WTC11 (cell line): ENCODE measurements around the gene ARSH. TPM values are rescaled to one million over a fixed set of nuclear protein-coding genes. Genes with fewer than 3 reads are reported as not detected.

Experiments
- ATAC-seq: fragments of 200-7000 bp; cut with Tn5 transposase; 2 replicates; pipeline ENCODE4 v1.10.0; 2021; ENCODE audit warnings: mild to moderate bottlenecking, moderate library complexity
- CTCF ChIA-PET: fragments of 300-600 bp; sonication (Branson Sonifier 250); formaldehyde crosslinking; loops from one replicate; lab custom pipeline; 2021; ENCODE audit warnings: antibody characterized with exemption; lab: Charles Lee
- POLR2A ChIA-PET: fragments of 350-600 bp; sonication (Branson Sonifier 250); formaldehyde crosslinking; loops from one replicate; lab custom pipeline; 2021; ENCODE audit warnings: antibody characterized with exemption; lab: Charles Lee
- DNase-seq: peaks from one replicate; pipeline ENCODE4 v3.0.0; 2021; ENCODE audit warnings: low spot score
- H3K27ac Mint-ChIP-seq: 2 replicates; pipeline ENCODE4 v1.8.0; 2021; ENCODE audit warnings: mixed read lengths
- H3K27me3 Mint-ChIP-seq: 2 replicates; pipeline ENCODE4 v1.8.0; 2021; ENCODE audit warnings: low read depth, mild to moderate bottlenecking, moderate library complexity, mixed read lengths
- H3K36me3 Mint-ChIP-seq: 2 replicates; pipeline ENCODE4 v1.8.0; 2021; ENCODE audit warnings: mixed read lengths
- H3K4me1 Mint-ChIP-seq: 2 replicates; pipeline ENCODE4 v1.8.0; 2022; ENCODE audit warnings: mixed read lengths
- H3K4me3 Mint-ChIP-seq: 2 replicates; pipeline ENCODE4 v1.8.0; 2021; ENCODE audit warnings: mild to moderate bottlenecking, moderate library complexity, mixed read lengths
- H3K9me3 Mint-ChIP-seq: 2 replicates; pipeline ENCODE4 v1.8.0; 2021; ENCODE audit warnings: mixed read lengths
- ATF1 ChIP-seq: sonication (generic); formaldehyde crosslinking; IDR thresholded peaks from 2 replicates; pipeline ENCODE4 v1.8.1; 2023; ENCODE audit warnings: mild to moderate bottlenecking, moderate library complexity, missing genetic modification reagents
- CREM ChIP-seq: sonication (generic); formaldehyde crosslinking; IDR thresholded peaks from 2 replicates; pipeline ENCODE4 v1.8.1; 2022; ENCODE audit warnings: mild to moderate bottlenecking, missing genetic modification reagents, moderate library complexity
- ETV6 ChIP-seq: sonication (generic); formaldehyde crosslinking; IDR thresholded peaks from 2 replicates; pipeline ENCODE4 v1.8.1; 2022; ENCODE audit warnings: mild to moderate bottlenecking, missing genetic modification reagents
- GTF2I ChIP-seq: fragments of 250-450 bp; sonication (Bioruptor Pico); conservative IDR thresholded peaks from 2 replicates; pipeline ENCODE4 v1.4.0; 2021; ENCODE audit warnings: mild to moderate bottlenecking
- HMGA2 ChIP-seq: fragments of 250-450 bp; sonication (Bioruptor Pico); IDR thresholded peaks from 2 replicates; pipeline ENCODE4 v1.4.0; 2021; ENCODE audit warnings: mild to moderate bottlenecking, moderate library complexity
- JAZF1 ChIP-seq: fragments of 250-450 bp; sonication (Bioruptor Pico); IDR thresholded peaks from 2 replicates; pipeline ENCODE4 v1.9.0; 2021; ENCODE audit warnings: moderate library complexity, mild to moderate bottlenecking, inconsistent platforms
- NFE2L1 ChIP-seq: sonication (generic); formaldehyde crosslinking; IDR thresholded peaks from 2 replicates; pipeline ENCODE4 v1.8.1; 2023; ENCODE audit warnings: missing genetic modification reagents
- NR1H2 ChIP-seq: sonication (generic); formaldehyde crosslinking; IDR thresholded peaks from 2 replicates; pipeline ENCODE4 v1.9.0; 2021; ENCODE audit warnings: mild to moderate bottlenecking, moderate library complexity, missing genetic modification reagents
- NR3C1 ChIP-seq: sonication (generic); formaldehyde crosslinking; conservative IDR thresholded peaks from 2 replicates; pipeline ENCODE4 v1.8.1; 2023; ENCODE audit warnings: low read depth, mild to moderate bottlenecking, missing genetic modification reagents
- PRRX2 ChIP-seq: fragments of 250-450 bp; sonication (Bioruptor Pico); IDR thresholded peaks from 2 replicates; pipeline ENCODE4 v1.8.0; 2021; ENCODE audit warnings: mild to moderate bottlenecking
- SMAD4 ChIP-seq: sonication (generic); formaldehyde crosslinking; IDR thresholded peaks from 2 replicates; pipeline ENCODE4 v1.8.0; 2022; ENCODE audit warnings: mild to moderate bottlenecking, missing genetic modification reagents
- SP1 ChIP-seq: sonication (generic); formaldehyde crosslinking; conservative IDR thresholded peaks from 2 replicates; pipeline ENCODE4 v1.8.1; 2022; ENCODE audit warnings: missing genetic modification reagents
- TCF7 ChIP-seq: sonication (generic); formaldehyde crosslinking; IDR thresholded peaks from 2 replicates; pipeline ENCODE4 v1.8.0; 2022; ENCODE audit warnings: mild to moderate bottlenecking, low read depth, missing genetic modification reagents, moderate library complexity
- ZBTB21 ChIP-seq: sonication (generic); formaldehyde crosslinking; IDR thresholded peaks from 2 replicates; pipeline ENCODE4 v1.8.1; 2023; ENCODE audit warnings: mild to moderate bottlenecking, missing genetic modification reagents, borderline replicate concordance
- ZNF138 ChIP-seq: sonication (generic); formaldehyde crosslinking; conservative IDR thresholded peaks from 2 replicates; pipeline ENCODE4 v1.8.1; 2022; ENCODE audit warnings: mild to moderate bottlenecking, moderate library complexity, missing genetic modification reagents
- total RNA-seq: library from RNA; stranded (reverse); gene quantifications from 3 replicates; pipeline ENCODE4 v1.2.3, GENCODE V29; 2021
- TF ChIP-seq, protein P1 (sequence below): sonication (generic); formaldehyde crosslinking; IDR thresholded peaks from 2 replicates; pipeline ENCODE4 v1.8.0; 2022; ENCODE audit warnings: mild to moderate bottlenecking, missing genetic modification reagents
- TF ChIP-seq, protein P2 (sequence below): fragments of 250-450 bp; sonication (Bioruptor Pico); IDR thresholded peaks from 2 replicates; pipeline ENCODE4 v1.9.0; 2021; ENCODE audit warnings: moderate library complexity, mild to moderate bottlenecking, inconsistent platforms, borderline replicate concordance
- TF ChIP-seq, protein P3 (sequence below): fragments of 250-450 bp; sonication (Bioruptor Pico); IDR thresholded peaks from 2 replicates; pipeline ENCODE4 v1.9.0; 2021; ENCODE audit warnings: mild to moderate bottlenecking
- TF ChIP-seq, protein P4 (sequence below): sonication (generic); formaldehyde crosslinking; IDR thresholded peaks from 2 replicates; pipeline ENCODE4 v1.8.1; 2023; ENCODE audit warnings: mild to moderate bottlenecking, missing genetic modification reagents, moderate library complexity
- TF ChIP-seq, protein P5 (sequence below): fragments of 250-450 bp; sonication (Bioruptor Pico); conservative IDR thresholded peaks from 2 replicates; pipeline ENCODE4 v1.9.0; 2021; ENCODE audit warnings: mild to moderate bottlenecking
- TF ChIP-seq, protein P6 (sequence below): sonication (generic); formaldehyde crosslinking; IDR thresholded peaks from 2 replicates; pipeline ENCODE4 v1.8.1; 2022; ENCODE audit warnings: mild to moderate bottlenecking, missing genetic modification reagents, moderate library complexity, borderline replicate concordance
- TF ChIP-seq, protein P7 (sequence below): sonication (generic); formaldehyde crosslinking; IDR thresholded peaks from 2 replicates; pipeline ENCODE4 v1.8.1; 2023; ENCODE audit warnings: mild to moderate bottlenecking, missing genetic modification reagents, moderate library complexity
- TF ChIP-seq, protein P8 (sequence below): sonication (generic); formaldehyde crosslinking; IDR thresholded peaks from 2 replicates; pipeline ENCODE4 v1.8.0; 2022; ENCODE audit warnings: missing genetic modification reagents

Gene ARSH
- total RNA-seq, 1 experiment from 2014 or later: not detected

DNA sequence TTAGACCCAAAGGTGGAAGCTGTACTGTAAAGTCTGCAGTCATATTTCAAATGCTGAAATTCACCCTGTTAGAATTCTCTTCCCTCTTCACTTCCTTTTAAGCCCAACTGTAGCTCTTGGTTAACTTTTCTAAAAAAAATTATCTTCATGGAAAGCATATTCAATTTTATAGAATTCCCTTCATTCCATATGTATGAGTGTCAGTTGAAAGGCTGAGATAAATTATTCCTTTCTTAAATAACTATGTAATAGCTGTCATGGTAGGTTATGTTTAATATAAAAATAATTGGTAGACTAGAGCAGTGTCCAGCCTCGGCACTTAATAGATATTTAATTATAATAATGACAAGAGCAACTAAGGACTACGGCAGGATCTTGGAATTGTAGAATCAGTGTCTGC is 16.8 kb upstream of the ARSH start:
- Mint-ChIP-seq H3K4me1 (no peaks in the 10 kb centered on the region), H3K27ac (no peak overlapping the region), H3K4me3 (no peak overlapping the region), H3K27me3 (no peaks in the 10 kb centered on the region), H3K9me3 (no peaks in the 10 kb centered on the region), H3K36me3 (no peaks in the 10 kb centered on the region)
- TF ChIP-seq ATF1 (CRISPR knock-in tag) (no peak), NR1H2 (CRISPR knock-in tag) (no peak), ZNF138 (no peak), TCF7 (CRISPR knock-in tag) (no peak), JAZF1 (CRISPR knock-in tag) (no peak), SP1 (CRISPR knock-in tag) (no peak), NR3C1 (no peak), ETV6 (no peak), HMGA2 (no peak)
- TF ChIP-seq, protein P1, sequence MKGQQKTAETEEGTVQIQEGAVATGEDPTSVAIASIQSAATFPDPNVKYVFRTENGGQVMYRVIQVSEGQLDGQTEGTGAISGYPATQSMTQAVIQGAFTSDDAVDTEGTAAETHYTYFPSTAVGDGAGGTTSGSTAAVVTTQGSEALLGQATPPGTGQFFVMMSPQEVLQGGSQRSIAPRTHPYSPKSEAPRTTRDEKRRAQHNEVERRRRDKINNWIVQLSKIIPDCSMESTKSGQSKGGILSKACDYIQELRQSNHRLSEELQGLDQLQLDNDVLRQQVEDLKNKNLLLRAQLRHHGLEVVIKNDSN (CRISPR knock-in tag): no peak
- TF ChIP-seq, protein P2, sequence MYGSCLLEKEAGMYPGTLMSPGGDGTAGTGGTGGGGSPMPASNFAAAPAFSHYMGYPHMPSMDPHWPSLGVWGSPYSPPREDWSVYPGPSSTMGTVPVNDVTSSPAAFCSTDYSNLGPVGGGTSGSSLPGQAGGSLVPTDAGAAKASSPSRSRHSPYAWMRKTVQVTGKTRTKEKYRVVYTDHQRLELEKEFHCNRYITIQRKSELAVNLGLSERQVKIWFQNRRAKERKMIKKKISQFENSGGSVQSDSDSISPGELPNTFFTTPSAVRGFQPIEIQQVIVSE (CRISPR knock-in tag): no peak
- TF ChIP-seq, protein P3, sequence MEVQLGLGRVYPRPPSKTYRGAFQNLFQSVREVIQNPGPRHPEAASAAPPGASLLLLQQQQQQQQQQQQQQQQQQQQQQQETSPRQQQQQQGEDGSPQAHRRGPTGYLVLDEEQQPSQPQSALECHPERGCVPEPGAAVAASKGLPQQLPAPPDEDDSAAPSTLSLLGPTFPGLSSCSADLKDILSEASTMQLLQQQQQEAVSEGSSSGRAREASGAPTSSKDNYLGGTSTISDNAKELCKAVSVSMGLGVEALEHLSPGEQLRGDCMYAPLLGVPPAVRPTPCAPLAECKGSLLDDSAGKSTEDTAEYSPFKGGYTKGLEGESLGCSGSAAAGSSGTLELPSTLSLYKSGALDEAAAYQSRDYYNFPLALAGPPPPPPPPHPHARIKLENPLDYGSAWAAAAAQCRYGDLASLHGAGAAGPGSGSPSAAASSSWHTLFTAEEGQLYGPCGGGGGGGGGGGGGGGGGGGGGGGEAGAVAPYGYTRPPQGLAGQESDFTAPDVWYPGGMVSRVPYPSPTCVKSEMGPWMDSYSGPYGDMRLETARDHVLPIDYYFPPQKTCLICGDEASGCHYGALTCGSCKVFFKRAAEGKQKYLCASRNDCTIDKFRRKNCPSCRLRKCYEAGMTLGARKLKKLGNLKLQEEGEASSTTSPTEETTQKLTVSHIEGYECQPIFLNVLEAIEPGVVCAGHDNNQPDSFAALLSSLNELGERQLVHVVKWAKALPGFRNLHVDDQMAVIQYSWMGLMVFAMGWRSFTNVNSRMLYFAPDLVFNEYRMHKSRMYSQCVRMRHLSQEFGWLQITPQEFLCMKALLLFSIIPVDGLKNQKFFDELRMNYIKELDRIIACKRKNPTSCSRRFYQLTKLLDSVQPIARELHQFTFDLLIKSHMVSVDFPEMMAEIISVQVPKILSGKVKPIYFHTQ (CRISPR knock-in tag): no peak
- ATAC-seq (no peak), DNase-seq (no peak)
- ChIA-PET POLR2A (no interaction called here), CTCF (no interaction called here)

DNA sequence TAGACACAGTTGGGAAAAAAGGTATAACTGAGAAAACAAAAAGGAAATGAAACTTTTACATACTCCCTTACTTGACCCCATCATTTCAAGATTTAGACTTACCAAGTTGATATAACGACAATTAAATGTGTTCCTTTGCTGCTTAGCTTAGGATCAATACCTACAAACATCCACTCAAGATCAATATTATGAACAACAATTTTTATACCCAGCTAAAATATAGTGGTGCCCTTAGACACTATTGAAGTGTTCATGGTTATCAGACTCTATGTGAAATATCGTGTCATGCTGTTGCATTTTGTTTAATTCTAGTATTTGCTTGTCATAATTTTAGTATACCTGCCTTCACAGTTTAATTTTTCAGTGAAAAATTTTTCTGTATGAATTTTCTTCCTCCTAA is 4.2 kb downstream of the ARSH start:
- H3K27ac Mint-ChIP-seq: no peak overlapping the region
- no peak overlapping the region for H3K4me3 Mint-ChIP-seq
- H3K27me3 Mint-ChIP-seq: no peaks in the 10 kb centered on the region
- CTCF ChIA-PET: no interaction called here
- peaks cover 28% of the 10 kb centered on the region for H3K9me3 Mint-ChIP-seq
- ATAC-seq: no peak
- DNase-seq: no peak
- POLR2A ChIA-PET: no interaction called here
- H3K36me3 Mint-ChIP-seq: peaks cover 4% of the 10 kb centered on the region
- H3K4me1 Mint-ChIP-seq: no peaks in the 10 kb centered on the region
- TF ChIP-seq CREM (CRISPR knock-in tag) (no peak), PRRX2 (CRISPR knock-in tag) (no peak), SMAD4 (CRISPR knock-in tag) (no peak), ZBTB21 (CRISPR knock-in tag) (no peak), SP1 (CRISPR knock-in tag) (no peak), GTF2I (CRISPR knock-in tag) (no peak), NFE2L1 (CRISPR knock-in tag) (no peak)
- TF ChIP-seq, protein P1 (CRISPR knock-in tag): no peak
- TF ChIP-seq, protein P4, sequence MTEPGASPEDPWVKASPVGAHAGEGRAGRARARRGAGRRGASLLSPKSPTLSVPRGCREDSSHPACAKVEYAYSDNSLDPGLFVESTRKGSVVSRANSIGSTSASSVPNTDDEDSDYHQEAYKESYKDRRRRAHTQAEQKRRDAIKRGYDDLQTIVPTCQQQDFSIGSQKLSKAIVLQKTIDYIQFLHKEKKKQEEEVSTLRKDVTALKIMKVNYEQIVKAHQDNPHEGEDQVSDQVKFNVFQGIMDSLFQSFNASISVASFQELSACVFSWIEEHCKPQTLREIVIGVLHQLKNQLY (CRISPR knock-in tag): no peak
- TF ChIP-seq, protein P5, sequence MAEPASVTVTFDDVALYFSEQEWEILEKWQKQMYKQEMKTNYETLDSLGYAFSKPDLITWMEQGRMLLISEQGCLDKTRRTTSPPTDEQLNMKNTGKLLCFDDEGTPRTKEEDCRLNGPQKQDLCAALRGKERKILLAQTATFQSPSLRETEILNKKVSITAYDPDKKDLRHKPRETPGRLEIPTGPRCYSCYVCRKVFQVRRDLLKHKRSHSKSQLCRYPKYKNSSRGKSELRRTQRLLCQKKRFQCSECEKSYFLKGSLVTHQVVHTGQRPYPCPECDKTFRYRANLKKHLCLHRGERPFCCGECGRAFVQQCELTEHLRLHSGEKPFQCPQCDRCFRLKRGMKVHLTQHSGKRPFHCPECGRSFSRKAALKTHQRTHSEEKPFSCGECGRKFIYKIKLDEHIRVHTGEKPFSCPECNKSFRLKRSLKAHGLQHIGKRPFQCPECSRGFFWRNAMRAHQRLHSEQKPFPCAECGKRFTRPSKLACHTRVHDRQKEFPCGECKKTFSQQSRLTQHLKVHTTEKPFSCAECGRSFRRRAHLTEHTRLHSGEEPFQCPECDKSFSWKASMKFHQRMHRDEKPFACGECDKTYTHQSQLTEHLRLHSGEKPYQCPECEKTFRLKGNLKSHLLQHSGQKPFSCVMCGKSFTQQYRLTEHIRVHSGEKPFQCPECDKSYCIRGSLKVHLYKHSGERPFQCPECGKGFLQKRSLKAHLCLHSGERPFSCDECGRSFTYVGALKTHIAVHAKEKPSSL (CRISPR knock-in tag): no peak
- TF ChIP-seq, protein P6, sequence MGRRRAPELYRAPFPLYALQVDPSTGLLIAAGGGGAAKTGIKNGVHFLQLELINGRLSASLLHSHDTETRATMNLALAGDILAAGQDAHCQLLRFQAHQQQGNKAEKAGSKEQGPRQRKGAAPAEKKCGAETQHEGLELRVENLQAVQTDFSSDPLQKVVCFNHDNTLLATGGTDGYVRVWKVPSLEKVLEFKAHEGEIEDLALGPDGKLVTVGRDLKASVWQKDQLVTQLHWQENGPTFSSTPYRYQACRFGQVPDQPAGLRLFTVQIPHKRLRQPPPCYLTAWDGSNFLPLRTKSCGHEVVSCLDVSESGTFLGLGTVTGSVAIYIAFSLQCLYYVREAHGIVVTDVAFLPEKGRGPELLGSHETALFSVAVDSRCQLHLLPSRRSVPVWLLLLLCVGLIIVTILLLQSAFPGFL (CRISPR knock-in tag): no peak
- TF ChIP-seq, protein P7, sequence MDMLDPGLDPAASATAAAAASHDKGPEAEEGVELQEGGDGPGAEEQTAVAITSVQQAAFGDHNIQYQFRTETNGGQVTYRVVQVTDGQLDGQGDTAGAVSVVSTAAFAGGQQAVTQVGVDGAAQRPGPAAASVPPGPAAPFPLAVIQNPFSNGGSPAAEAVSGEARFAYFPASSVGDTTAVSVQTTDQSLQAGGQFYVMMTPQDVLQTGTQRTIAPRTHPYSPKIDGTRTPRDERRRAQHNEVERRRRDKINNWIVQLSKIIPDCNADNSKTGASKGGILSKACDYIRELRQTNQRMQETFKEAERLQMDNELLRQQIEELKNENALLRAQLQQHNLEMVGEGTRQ (CRISPR knock-in tag): no peak
- TF ChIP-seq, protein P8, sequence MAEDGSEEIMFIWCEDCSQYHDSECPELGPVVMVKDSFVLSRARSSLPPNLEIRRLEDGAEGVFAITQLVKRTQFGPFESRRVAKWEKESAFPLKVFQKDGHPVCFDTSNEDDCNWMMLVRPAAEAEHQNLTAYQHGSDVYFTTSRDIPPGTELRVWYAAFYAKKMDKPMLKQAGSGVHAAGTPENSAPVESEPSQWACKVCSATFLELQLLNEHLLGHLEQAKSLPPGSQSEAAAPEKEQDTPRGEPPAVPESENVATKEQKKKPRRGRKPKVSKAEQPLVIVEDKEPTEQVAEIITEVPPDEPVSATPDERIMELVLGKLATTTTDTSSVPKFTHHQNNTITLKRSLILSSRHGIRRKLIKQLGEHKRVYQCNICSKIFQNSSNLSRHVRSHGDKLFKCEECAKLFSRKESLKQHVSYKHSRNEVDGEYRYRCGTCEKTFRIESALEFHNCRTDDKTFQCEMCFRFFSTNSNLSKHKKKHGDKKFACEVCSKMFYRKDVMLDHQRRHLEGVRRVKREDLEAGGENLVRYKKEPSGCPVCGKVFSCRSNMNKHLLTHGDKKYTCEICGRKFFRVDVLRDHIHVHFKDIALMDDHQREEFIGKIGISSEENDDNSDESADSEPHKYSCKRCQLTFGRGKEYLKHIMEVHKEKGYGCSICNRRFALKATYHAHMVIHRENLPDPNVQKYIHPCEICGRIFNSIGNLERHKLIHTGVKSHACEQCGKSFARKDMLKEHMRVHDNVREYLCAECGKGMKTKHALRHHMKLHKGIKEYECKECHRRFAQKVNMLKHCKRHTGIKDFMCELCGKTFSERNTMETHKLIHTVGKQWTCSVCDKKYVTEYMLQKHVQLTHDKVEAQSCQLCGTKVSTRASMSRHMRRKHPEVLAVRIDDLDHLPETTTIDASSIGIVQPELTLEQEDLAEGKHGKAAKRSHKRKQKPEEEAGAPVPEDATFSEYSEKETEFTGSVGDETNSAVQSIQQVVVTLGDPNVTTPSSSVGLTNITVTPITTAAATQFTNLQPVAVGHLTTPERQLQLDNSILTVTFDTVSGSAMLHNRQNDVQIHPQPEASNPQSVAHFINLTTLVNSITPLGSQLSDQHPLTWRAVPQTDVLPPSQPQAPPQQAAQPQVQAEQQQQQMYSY (CRISPR knock-in tag): no peak
